HG02852 (cell line): Measurements from ENCODE around the gene P2RX3.

Experiments used
- ATAC-seq: cut with Tn5 transposase; IDR thresholded peaks from one replicate; pipeline ENCODE4 v1.9.1; 2021; ENCODE audit warnings: mild to moderate bottlenecking, moderate library complexity; ENCODE audit not compliant: unreplicated experiment

The P2RX3 gene

DNA sequence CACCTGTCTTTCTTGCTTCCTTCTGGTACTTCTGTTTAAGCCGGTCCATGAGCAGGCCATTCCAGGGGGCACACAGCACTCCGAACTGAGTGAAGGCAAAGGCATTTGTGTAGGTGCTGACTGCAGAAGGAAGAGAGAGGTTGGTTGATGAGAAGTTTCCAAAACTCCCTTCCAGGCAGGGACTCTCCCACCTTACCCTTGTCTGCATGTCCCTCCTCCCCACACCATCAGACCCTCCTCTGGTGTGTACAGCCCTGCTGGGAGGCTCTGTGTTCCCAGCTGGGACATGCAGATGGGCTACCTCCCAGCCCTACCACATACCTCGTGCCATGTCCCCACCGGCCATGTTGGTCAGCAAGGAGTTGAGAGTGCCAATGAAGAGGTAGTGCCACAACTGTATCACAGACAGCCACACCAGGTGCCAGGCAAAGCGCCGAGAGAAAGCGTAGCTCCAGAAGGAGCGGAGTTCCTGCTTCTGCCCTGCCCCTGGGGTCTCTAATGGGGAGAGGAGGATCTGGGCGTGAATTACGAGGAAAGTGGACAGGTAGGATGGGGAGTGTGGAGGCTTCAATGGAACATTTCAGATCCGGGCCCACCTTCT, 76.6 kb downstream of the P2RX3 start:
- no peak for ATAC-seq

DNA sequence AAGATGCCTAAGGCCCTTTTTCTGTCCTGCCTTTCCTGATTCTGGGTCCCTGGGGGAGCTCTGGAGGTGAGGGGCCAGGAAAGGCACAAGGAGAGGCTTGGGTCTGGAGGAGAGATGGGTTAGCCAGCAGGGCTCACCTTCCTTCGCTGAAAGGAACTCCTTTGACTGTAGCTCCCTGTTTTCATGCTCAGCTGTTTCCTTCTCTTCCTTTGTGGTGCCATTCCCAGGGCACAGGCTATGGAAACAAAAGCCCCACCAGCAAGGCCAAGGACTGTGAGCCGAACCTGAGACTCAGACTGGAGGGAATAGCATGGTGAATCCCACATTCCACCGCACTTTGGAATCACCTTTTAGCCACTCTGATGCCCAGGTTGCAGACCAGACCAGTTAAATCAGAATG, 78.3 kb downstream of the P2RX3 start:
- ATAC-seq: no peak

DNA sequence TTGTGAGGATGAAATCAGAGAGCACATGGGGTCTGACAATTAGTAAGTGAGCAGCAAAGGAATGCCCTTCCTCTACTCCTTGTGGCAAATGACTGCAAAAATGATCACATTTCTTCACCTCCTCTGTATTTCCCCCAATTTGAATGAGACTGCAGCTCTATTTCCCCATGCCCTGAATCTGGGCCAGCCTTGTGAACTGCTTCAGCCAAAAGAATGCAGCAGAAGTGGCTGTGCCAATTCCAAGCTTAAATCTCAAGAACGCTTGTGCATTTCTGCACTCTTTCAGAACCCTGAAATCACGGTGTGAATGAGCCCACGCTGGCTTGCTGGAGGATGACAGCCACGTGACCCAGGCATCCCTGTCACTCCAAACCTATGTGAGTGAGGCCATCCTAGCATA, 78.9 kb downstream of the P2RX3 start:
- no peak for ATAC-seq

DNA sequence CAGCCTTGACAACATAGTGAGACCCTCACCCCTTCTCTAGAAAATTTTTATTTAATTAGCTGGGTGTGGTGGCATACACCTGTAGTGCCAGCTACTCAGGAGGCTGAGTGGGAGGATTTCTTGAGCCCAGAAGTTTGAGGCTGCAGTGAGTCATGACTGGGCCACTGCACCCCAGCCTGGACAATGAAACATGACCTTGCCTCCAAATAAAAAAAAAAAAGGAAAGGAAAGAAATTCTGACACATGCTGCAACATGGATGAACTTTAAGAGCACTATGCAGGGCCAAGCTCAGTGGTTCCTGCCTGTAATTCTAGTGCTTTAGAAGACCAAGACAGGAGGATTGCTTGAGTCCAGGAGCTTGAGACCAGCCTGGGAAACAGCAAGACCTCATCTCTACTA, 80.0 kb downstream of the P2RX3 start:
- ATAC-seq: no peak

DNA sequence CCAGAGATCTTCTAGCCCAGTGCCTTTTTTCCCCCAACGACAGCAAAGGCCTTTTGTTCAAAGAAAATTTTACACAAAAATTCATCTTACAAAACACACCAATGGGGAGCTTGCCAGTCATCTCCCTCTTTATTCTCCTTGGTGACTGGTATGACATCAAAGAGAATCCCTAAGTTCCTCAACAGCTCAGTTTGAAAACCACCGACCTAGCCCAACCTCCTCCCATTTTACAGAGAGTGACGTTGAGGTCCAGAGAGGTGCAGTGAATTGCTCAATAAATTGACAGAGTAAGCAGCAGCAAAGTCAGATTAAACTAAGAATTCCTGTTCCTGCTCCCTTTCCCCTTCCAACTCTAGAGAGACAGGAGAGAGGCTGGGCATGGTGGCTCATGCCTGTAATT, 81.0 kb downstream of the P2RX3 start:
- no peak for ATAC-seq

DNA sequence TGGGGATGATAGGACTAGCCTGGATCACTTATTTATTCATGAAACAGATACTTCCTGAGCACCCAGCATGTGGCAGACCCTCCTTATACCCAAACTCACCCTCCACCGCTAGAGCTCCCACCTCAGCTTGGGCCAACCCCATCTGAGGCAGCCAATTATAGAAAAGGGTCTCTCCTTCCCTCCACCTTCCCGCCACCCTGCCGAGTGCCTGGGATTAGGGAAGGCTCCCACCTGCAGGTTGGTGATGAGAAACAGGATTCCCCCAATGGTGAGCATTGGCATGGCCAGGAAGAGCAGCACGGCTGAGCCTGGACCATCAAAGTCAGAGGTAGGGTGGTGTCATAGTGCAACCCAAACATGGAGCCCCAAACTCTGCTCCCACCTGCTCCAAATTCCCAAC, 82.9 kb downstream of the P2RX3 start:
- no peak for ATAC-seq

DNA sequence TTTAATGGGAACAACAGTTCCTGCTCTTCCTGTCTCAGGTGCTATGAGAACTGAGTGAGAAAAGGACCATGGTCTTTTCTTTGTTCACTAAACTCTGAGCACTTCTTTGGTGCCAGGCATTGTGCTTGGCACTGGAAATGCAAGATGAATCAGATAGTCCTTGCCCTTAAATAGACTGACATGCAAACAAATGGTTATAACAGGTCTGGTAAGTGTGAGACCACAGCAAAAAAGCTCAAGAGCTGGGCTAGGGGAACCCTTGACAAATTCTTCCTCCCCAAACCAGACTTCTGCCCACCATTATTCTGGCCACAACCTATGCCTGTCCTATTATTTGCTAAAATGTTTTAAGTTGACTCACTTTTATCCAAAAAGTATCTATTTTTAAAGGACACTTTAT, 83.7 kb downstream of the P2RX3 start:
- no peak for ATAC-seq
